GM12872 (cell line): Measurements from ENCODE around the gene VOPP1.

ENCODE experiments used
- CTCF ChIP-seq: IDR thresholded peaks from 3 replicates; pipeline ENCODE4 v1.5.1; 2011; ENCODE audit warnings: low read depth, mild to moderate bottlenecking, low read length, moderate library complexity; ENCODE audit not compliant: insufficient read depth

VOPP1 gene, protein sequence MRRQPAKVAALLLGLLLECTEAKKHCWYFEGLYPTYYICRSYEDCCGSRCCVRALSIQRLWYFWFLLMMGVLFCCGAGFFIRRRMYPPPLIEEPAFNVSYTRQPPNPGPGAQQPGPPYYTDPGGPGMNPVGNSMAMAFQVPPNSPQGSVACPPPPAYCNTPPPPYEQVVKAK

DNA sequence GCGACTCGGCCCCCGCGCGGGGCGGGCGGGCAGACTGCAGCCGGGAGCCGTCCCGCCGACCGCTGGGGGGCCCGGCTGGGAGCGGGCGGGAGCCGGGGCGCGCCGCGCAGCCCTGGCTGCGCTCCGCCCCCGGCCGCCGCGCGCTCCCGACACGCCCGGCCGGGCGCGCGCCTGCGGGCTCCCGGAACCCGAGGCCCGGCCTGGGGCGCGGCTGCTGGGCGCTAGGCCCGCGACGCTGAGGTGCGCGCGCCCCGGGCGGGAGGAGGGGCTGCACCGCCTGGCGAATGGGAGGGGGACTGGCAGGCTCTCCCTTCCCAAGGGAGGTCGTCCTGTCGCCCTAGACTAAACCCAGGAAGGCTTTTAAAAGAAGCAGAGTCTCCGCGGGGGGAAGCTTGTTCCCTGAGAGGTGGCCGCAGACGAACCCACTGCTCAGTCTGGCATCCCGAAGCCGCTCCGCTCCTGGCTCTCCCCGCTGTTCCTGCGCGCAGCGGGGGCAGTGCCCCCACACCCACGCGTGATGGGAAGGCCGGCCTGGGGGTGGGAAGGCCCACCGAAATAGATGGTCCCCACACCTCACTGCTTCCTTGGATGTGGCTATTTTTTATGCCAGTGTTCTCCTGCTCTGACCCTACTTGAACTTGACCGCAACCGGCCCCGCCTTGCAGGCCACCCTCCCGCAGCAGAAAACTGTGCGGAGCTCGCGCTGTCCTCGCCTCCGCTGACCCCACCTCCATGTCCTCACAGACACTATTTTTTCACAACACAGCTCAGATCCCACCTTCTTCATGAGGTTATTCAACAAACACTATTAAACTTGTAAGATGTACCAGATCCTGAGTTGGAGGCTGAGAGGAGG is at the start of gene VOPP1:
Gene VOPP1 (minus strand): TSS at position 125 of the 856 bp plus-strand sequence. CDS start 178 bp downstream, outside the sequence.
- no peak for TF ChIP-seq CTCF

- no peak for TF ChIP-seq CTCF
Measured at GRCh38 chr7:55618913-55619312, 46.6 kb upstream of the VOPP1 start.

- peak; percentile 51 for TF ChIP-seq CTCF
Measured at GRCh38 chr7:55597944-55598499, 25.7 kb upstream of the VOPP1 start.

DNA sequence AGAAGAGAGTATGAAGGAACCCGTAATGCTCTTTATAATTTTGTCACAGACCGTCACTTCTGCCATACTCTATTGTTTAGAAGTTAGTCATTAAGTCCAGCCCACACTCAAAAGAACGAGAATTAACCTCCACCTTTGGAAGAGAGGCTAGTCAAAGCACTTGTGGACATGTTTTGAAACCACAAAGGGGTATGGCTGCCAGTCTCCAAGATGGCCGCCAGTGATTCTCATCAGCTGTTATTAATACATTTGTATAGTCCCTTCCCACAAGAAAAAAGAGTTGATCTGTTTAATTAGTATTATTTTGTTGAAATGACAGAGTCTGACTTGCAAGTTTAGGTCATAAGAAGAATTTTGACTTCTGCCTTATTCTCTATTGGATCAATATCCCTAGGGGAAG is 23.2 kb upstream of the VOPP1 start:
- no peak for TF ChIP-seq CTCF

GRCh38 chr7:55594870-55595269 is 22.6 kb upstream of the VOPP1 start:
- TF ChIP-seq CTCF = no peak

DNA sequence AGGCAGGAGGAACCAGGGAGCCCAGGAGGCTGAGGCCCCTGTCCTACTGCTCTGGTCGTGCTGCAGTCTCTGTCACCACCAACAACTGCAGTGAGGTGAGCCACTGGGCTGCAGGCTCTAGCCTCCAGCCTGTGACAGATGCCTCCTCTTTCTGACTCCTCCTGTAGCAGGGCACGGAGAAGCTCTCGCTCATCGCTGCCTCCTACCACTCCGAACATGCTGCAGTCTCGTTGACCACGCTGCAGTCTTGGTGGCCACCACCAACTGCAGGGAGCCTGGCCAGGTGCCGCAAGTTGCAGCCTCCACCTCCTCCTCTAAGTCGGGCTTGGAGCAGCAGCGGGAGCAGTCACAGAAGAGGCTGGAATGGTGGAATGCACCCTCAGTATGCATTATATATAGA is 22.1 kb upstream of the VOPP1 start:
- no peak for TF ChIP-seq CTCF

GRCh38 chr7:55593515-55594318 is 21.4 kb upstream of the VOPP1 start:
- peak; percentile 93 for TF ChIP-seq CTCF
